ENCODE results near the gene TAF6L. TPM values are rescaled to one million over a fixed set of nuclear protein-coding genes. Genes with fewer than 3 reads are reported as not detected.

Gene TAF6L
- total RNA-seq, 6 donors from 2014 or later = 16.7 to 51.3 (median 27.0) TPM

DNA sequence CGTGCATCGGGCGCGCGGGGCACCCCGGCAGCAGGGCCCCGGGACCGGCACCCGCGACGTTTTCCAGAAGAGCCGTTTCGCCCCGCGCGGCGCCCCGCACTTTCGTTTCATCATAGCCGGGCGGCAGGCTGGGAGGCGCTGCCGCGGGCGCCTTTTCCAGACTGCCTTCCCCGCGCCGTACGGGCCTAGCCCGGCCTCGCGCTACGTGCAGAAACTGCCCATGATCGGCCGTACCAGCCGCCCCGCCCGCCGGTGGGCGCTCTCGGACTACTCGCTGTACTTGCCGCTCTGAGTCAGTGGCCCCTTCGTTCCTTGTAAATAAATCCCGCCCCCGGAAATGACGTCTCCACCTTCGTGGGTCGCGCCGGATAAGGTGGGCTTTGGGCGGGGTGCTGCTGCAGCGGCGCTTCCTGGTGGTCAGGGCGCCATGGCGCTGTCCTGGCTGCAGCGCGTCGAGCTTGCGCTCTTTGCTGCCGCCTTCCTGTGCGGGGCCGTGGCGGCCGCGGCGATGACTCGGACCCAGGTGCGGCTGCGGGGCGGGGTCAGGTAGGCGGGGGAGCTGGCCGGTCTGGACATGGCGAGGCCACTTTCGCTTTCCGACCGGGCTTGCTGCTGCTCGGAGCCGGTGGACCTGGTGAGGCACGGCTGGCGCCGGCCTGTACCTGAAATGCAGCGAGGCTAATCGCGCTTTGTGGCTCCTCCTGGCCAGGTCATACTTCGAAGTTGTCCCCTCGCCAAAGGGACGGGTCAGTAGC is 16.0 kb downstream of the TAF6L start, which contains the start of gene TMEM179B:
Gene TMEM179B (plus strand): TSS at position 398 of the 755 bp plus-strand sequence. CDS start 30 bp downstream, at position 428.
- peaks cover 0 to 37% (median 11%) of the 10 kb centered on the region in 4 donors for H3K36me3 ChIP-seq
- peak within 1 kb of the TSS; percentile 89 to 98 (median 94) for H3K27ac ChIP-seq
- H3K4me1 ChIP-seq = peaks cover 36 to 54% (median 40%) of the 10 kb centered on the region in 4 donors
- peak; percentile 92 to 95 for ATAC-seq (ENCODE audit: low FRiP score in 2 of 2)
- H3K9me3 ChIP-seq = no peaks in the 10 kb centered on the region
- H3K4me3 ChIP-seq = peak within 1 kb of the TSS; percentile 85 to 99 (median 93)
- peak; percentile 98 to 100 for DNase-seq
- WGBS, 2 donors = 0 to 3% methylated on average over 3 to 18 of the region's 88 CpGs
- no peaks in the 10 kb centered on the region for H3K27me3 ChIP-seq
- TF ChIP-seq, protein P1, sequence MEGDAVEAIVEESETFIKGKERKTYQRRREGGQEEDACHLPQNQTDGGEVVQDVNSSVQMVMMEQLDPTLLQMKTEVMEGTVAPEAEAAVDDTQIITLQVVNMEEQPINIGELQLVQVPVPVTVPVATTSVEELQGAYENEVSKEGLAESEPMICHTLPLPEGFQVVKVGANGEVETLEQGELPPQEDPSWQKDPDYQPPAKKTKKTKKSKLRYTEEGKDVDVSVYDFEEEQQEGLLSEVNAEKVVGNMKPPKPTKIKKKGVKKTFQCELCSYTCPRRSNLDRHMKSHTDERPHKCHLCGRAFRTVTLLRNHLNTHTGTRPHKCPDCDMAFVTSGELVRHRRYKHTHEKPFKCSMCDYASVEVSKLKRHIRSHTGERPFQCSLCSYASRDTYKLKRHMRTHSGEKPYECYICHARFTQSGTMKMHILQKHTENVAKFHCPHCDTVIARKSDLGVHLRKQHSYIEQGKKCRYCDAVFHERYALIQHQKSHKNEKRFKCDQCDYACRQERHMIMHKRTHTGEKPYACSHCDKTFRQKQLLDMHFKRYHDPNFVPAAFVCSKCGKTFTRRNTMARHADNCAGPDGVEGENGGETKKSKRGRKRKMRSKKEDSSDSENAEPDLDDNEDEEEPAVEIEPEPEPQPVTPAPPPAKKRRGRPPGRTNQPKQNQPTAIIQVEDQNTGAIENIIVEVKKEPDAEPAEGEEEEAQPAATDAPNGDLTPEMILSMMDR (IDR thresholded peaks at IDR 0.05) = peak in 5 of 6 experiments; percentile 24 to 77 (median 48)
- peak; percentile 74 to 99 (median 95) for TF ChIP-seq POLR2A (IDR thresholded peaks at IDR 0.05)
- peak in 1 of 4 donors; percentile 69 for TF ChIP-seq EP300 (IDR thresholded peaks at IDR 0.05)
- TF ChIP-seq POLR2AphosphoS5 (IDR thresholded peaks at IDR 0.05) = peak; percentile 99 to 100

DNA sequence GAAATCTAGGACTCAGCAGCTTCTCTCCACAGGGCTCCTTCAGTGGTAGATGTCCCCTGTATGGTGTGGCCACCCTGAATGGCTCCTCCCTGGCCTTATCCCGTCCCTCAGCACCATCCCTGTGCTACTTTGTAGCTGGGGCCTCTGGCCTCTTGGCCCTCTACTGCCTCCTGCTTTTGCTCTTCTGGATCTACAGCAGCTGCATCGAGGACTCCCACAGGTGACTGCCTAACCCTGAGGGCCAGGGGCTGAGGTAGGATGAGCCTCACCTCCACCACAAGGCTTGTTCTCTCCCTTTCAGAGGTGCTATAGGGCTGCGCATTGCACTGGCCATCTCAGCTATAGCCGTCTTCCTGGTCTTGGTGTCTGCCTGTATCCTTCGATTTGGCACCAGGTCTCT is 17.8 kb downstream of the TAF6L start:
- peaks cover 43 to 67% (median 46%) of the 10 kb centered on the region in 4 donors for H3K4me1 ChIP-seq
- DNase-seq (no peak), ATAC-seq (ENCODE audit: low FRiP score in 2 of 2) (no peak)
- H3K36me3 ChIP-seq = peaks cover 3 to 45% (median 19%) of the 10 kb centered on the region in 4 donors
- no peaks in the 10 kb centered on the region for H3K9me3 ChIP-seq
- no peak for TF ChIP-seq POLR2A (IDR thresholded peaks at IDR 0.05)
- TF ChIP-seq EP300 (IDR thresholded peaks at IDR 0.05) = no peak
- TF ChIP-seq, protein P1 (IDR thresholded peaks at IDR 0.05) = no peak
- TF ChIP-seq POLR2AphosphoS5 (IDR thresholded peaks at IDR 0.05) = no peak
- H3K27me3 ChIP-seq = no peaks in the 10 kb centered on the region
- peak overlapping the region in 2 of 4 donors; percentile 36 to 60 for H3K27ac ChIP-seq
- H3K4me3 ChIP-seq = no peak overlapping the region
- WGBS, 2 donors = 80 to 82% methylated on average over 5 of the region's 5 CpGs

DNA sequence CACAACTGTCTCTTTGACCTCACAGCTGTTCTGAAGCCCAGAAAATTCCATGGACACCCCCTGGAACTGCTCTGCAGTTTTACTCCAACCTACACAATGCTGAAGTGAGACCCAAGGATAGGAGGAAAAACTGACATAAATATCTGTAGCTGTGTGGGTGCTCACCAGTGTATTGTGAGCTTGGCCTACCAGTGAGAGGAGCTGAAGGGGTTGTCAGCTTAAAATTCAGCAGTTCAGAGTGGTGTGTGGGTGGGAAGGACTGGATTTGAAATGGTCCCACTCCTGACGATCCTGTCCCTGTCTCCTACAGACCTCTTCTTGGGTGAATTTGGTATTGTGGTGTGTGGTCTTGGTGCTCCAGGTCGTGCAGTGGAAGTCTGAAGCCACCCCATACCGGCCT is 18.4 kb downstream of the TAF6L start:
- peak overlapping the region in 2 of 4 donors; percentile 90 for H3K27ac ChIP-seq
- DNase-seq = no peak
- H3K4me3 ChIP-seq = no peak overlapping the region
- H3K4me1 ChIP-seq = peaks cover 43 to 67% (median 46%) of the 10 kb centered on the region in 4 donors
- H3K27me3 ChIP-seq = no peaks in the 10 kb centered on the region
- peaks cover 9 to 51% (median 25%) of the 10 kb centered on the region in 4 donors for H3K36me3 ChIP-seq
- WGBS, 2 donors = 53 to 73% methylated on average over 3 of the region's 3 CpGs
- ATAC-seq (ENCODE audit: low FRiP score in 2 of 2) = no peak
- no peak for TF ChIP-seq POLR2AphosphoS5 (IDR thresholded peaks at IDR 0.05)
- TF ChIP-seq, protein P1 (IDR thresholded peaks at IDR 0.05) = no peak
- TF ChIP-seq POLR2A (IDR thresholded peaks at IDR 0.05) = no peak
- no peak for TF ChIP-seq EP300 (IDR thresholded peaks at IDR 0.05)
- no peaks in the 10 kb centered on the region for H3K9me3 ChIP-seq

DNA sequence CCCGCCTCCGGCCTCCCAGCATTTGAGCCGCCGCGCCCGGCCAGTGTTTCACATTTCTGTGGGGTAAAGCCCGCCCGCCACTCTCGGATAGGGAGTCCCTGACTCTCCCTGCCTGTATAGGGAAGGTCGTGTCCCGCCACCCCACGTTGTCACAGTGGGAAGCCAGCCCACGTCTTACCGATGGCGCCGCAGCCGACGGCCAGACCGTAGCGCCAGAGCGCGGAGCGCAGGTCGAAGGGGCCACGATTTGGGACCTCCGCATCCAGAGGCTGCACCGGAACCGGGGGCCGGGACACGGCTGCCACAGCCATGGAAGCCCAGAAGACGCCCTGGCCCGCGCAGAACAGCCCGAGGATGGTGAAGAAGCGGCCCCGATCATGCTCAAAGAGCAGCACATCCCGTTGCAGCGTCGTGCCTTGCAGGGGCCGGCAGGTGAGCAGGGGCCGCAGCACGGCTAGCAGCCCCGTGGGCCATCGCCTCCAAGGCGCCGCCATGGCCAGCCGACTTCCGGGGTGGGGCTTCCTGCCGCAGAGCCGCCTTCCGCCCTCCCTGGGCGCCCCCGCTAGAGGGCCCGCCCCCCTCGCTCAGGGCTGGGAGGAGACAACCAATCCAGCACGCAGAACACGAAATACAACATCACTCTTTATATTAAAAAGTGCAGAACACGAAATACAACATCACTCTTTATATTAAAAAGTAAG is 20.5 kb downstream of the TAF6L start, which contains the start of gene TMEM223:
Gene TMEM223 (minus strand): TSS at position 506 of the 701 bp plus-strand sequence. CDS start 12 bp downstream, at position 494.
- peak; percentile 92 to 94 for ATAC-seq (ENCODE audit: low FRiP score in 2 of 2)
- Histone ChIP-seq H3K36me3 (peaks cover 26 to 64% (median 46%) of the 10 kb centered on the region in 4 donors), H3K27me3 (no peaks in the 10 kb centered on the region), H3K9me3 (no peaks in the 10 kb centered on the region), H3K4me3 (peak within 1 kb of the TSS; percentile 66 to 96 (median 79)), H3K27ac (peak within 1 kb of the TSS; percentile 87 to 90 (median 90)), H3K4me1 (peaks cover 35 to 58% (median 38%) of the 10 kb centered on the region in 4 donors)
- 0 to 1% methylated on average over 15 to 19 of the region's 58 CpGs for WGBS, 2 donors
- DNase-seq = peak; percentile 89 to 97
- peak in 3 of 4 donors; percentile 60 to 91 (median 70) for TF ChIP-seq POLR2A (IDR thresholded peaks at IDR 0.05)
- TF ChIP-seq, protein P1 (IDR thresholded peaks at IDR 0.05) = peak in 4 of 6 experiments; percentile 22 to 46 (median 30)
- TF ChIP-seq POLR2AphosphoS5 (IDR thresholded peaks at IDR 0.05) = peak; percentile 73 to 80
- no peak for TF ChIP-seq EP300 (IDR thresholded peaks at IDR 0.05)

All from upper lobe of left lung (tissue), 6 donors.